ENCODE measurements around the gene PRKACA. TPM values are rescaled to one million over a fixed set of nuclear protein-coding genes. Genes with fewer than 3 reads are reported as not detected.

PRKACA gene
- total RNA-seq, 1 donor from 2014 or later, result 87.1 TPM

DNA sequence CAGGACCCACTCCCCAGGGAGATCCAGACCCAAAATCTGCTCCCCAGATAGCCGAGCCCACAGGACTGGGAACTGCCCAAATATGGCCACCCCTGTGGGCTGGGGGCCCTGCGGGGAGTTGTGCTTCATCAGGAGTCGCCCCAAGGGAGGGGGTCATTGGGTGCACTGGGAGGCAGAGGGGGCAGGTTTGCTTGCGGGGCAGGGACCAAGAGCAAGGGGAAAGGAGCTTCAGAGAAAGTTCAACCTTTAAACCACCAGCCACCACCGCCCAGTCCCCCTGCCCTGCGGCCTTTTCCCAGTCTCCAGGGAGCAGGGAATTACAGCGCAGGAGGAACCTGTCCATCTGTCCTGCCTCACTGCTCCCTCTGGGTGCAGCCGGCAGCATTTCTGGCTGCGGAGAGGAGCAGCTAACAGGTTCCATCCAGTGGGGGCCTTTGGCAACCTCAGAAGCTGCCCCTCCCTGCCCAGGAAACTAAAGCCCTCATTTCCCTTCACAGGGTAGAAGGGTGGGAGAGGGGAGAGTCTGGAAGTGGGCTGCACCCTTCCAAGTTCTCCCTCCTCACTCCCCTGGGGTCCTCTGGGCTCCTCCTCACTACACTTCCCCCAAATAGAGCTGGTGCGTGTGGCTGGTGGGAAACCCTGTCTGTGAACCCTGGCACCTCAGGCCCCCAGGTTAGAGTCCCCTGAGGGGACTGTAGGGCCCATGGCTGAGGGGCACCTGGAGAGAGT, 32.6 kb upstream of the PRKACA start:
- H3K27me3 ChIP-seq (ENCODE audit: low read depth), result no peaks in the 10 kb centered on the region
- DNase-seq (no peak), ATAC-seq (no peak)
- intact Hi-C loops (cut with DNase I), result no loop called here
- peak overlapping the region; percentile 79 for H3K27ac ChIP-seq
- peak overlapping the region; percentile 33 for H3K4me3 ChIP-seq
- H3K4me1 ChIP-seq, result peaks cover 35% of the 10 kb centered on the region
- no peak for TF ChIP-seq CTCF (IDR thresholded peaks at IDR 0.05)
- H3K9me3 ChIP-seq, result no peaks in the 10 kb centered on the region
- peaks cover 16% of the 10 kb centered on the region for H3K36me3 ChIP-seq

GRCh38 chr19:14149509-14149994, 32.0 kb upstream of the PRKACA start:
- ATAC-seq, result peak; percentile 56 to 60
- DNase-seq, result peak; percentile 76
- intact Hi-C loops (cut with DNase I), result no loop called here
- Histone ChIP-seq H3K27me3 (ENCODE audit: low read depth) (no peaks in the 10 kb centered on the region), H3K4me1 (peaks cover 39% of the 10 kb centered on the region), H3K9me3 (no peaks in the 10 kb centered on the region), H3K27ac (peak overlapping the region; percentile 79), H3K36me3 (peaks cover 11% of the 10 kb centered on the region), H3K4me3 (peak overlapping the region; percentile 33)
- TF ChIP-seq CTCF (IDR thresholded peaks at IDR 0.05), result no peak

DNA sequence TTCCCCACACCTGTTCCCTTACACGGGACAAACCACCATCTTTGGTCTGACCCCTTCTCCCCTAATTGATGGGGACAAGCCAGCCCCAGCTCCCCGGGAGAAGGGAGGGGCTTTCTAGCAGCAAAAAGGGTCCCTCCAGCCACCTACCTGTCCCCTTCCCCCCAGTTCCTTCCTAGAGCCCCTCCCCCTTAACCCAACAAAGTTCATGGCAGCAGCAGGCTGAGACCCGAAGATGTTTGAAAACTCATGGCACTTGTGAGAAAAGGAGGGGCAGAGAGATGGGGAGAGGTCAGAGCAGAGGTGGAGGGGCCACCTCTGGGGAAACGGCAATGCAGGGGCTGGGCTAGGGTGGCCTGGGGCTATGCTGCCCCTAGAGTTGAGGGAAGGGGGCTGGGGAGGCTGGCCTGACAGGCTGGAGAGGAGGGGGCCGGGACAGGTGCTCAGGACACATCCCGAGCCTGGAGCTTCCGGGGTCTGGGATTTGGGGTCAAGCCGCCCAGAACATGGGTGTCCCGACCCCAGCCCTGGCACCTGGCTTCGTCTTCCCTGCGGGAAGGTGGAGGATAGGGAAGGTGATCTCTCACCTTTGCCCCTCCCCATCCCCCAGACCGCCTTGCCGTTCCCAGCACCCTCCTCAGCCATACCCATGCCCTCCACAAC, 31.3 kb upstream of the PRKACA start:
- DNase-seq, result no peak
- peak in 1 of 2 donors; percentile 3 for ATAC-seq
- H3K4me1 ChIP-seq, result peaks cover 39% of the 10 kb centered on the region
- intact Hi-C loops (cut with DNase I), result no loop called here
- H3K27me3 ChIP-seq (ENCODE audit: low read depth), result no peaks in the 10 kb centered on the region
- peak overlapping the region; percentile 33 for H3K4me3 ChIP-seq
- peak overlapping the region; percentile 79 for H3K27ac ChIP-seq
- peaks cover 11% of the 10 kb centered on the region for H3K36me3 ChIP-seq
- H3K9me3 ChIP-seq, result no peaks in the 10 kb centered on the region
- no peak for TF ChIP-seq CTCF (IDR thresholded peaks at IDR 0.05)

- Histone ChIP-seq H3K27ac (peak overlapping the region; percentile 79), H3K4me3 (no peak overlapping the region)
- ATAC-seq, result peak; percentile 85 to 87
These were observed 30.4 kb upstream of the PRKACA start for GRCh38 chr19:14147797-14148605.

More at GRCh38 chr19:14147797-14148605, 30.4 kb upstream of the PRKACA start:
- Histone ChIP-seq H3K4me1 (peaks cover 39% of the 10 kb centered on the region), H3K36me3 (peaks cover 11% of the 10 kb centered on the region), H3K27me3 (ENCODE audit: low read depth) (no peaks in the 10 kb centered on the region), H3K9me3 (no peaks in the 10 kb centered on the region)
- intact Hi-C loops (cut with DNase I), result no loop called here
- peak; percentile 82 for TF ChIP-seq CTCF (IDR thresholded peaks at IDR 0.05)
- DNase-seq, result peak; percentile 75

Data from lower lobe of right lung (tissue), 2 donors.